Esophagus squamous epithelium (tissue), 5 donors: ENCODE measurements around the gene MRPL38. TPM values are rescaled to one million over a fixed set of nuclear protein-coding genes. Genes with fewer than 3 reads are reported as not detected.

Experiments used
- DNase-seq: peaks from one replicate; lab custom pipeline; 2025; lab: John Stamatoyannopoulos, UW
- H3K27ac ChIP-seq, 4 donors: fragments of 200-600 bp; sonication (generic); one replicate each; pipeline ENCODE4 v1.5.1; 2016 to 2019; ENCODE audit warnings: mild to moderate bottlenecking in 1 of 4
- H3K27me3 ChIP-seq, 4 donors: fragments of 200-600 bp; sonication (generic); 1 replicate in 3 of 4; 2 replicates in 1 of 4; pipeline versions ENCODE4 v1.5.1 to v1.6.0; 2017 to 2021; ENCODE audit warnings: antibody characterized with exemption in 1 of 4
- H3K36me3 ChIP-seq, 3 donors: fragments of 200-600 bp; sonication (generic); one replicate each; pipeline ENCODE4 v1.5.1; 2016 to 2019
- H3K4me1 ChIP-seq, 3 donors: fragments of 200-600 bp; sonication (generic); one replicate each; pipeline ENCODE4 v1.5.1; 2017 to 2019
- H3K4me3 ChIP-seq, 4 donors: fragments of 200-600 bp; sonication (generic); 1 replicate in 3 of 4; 2 replicates in 1 of 4; pipeline ENCODE4 v1.5.1; 2016 to 2019; ENCODE audit warnings: mild to moderate bottlenecking in 2 of 4, moderate library complexity in 1 of 4
- H3K9me3 ChIP-seq, 3 donors: fragments of 200-600 bp; sonication (generic); one replicate each; pipeline ENCODE4 v1.5.1; 2016 to 2019
- POLR2A ChIP-seq, 4 donors: fragments of 450-650 bp; IDR thresholded peaks; one replicate each; pipeline ENCODE4 v1.6.1; 2017; ENCODE audit warnings: antibody characterized with exemption in 4 of 4, mild to moderate bottlenecking in 4 of 4, moderate library complexity in 3 of 4
- WGBS, 2 donors: methylation state at CpG; one replicate each; pipeline ENCODE4 v1.1.5; 2018; 5-methylcytosine and 5-hydroxymethylcytosine counted together
- intact Hi-C: fragments of 100-400 bp; cut with DNase I; formaldehyde crosslinking; loops from one replicate; pipeline ENCODE4 v1.15.0; 2022
- total RNA-seq, 4 donors: library from RNA; depleted of rRNA; stranded (reverse); fragments of >200 nt; gene quantifications; one replicate each; pipeline ENCODE4 v1.1.0, GENCODE V29; 2016
- TF ChIP-seq, protein P1 (sequence below), 6 experiments: fragments of 450-650 bp in 4 of 6; fragments of 200-600 bp in 2 of 6; sonication (generic) in 2 of 6; IDR thresholded peaks; one replicate each; pipeline ENCODE4 v1.5.1; 2016 to 2019; ENCODE audit warnings: antibody characterized with exemption in 6 of 6, mild to moderate bottlenecking in 4 of 6, moderate library complexity in 4 of 6
- donor health status: DM: yes; HTN: yes; CAD: no.

Gene MRPL38
- total RNA-seq, 4 donors from 2014 or later, result 40.2 to 49.2 (median 41.0) TPM

GRCh38 chr17:75876938-75877751 is 27.5 kb downstream of the MRPL38 start:
- TF ChIP-seq, protein P1, sequence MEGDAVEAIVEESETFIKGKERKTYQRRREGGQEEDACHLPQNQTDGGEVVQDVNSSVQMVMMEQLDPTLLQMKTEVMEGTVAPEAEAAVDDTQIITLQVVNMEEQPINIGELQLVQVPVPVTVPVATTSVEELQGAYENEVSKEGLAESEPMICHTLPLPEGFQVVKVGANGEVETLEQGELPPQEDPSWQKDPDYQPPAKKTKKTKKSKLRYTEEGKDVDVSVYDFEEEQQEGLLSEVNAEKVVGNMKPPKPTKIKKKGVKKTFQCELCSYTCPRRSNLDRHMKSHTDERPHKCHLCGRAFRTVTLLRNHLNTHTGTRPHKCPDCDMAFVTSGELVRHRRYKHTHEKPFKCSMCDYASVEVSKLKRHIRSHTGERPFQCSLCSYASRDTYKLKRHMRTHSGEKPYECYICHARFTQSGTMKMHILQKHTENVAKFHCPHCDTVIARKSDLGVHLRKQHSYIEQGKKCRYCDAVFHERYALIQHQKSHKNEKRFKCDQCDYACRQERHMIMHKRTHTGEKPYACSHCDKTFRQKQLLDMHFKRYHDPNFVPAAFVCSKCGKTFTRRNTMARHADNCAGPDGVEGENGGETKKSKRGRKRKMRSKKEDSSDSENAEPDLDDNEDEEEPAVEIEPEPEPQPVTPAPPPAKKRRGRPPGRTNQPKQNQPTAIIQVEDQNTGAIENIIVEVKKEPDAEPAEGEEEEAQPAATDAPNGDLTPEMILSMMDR (IDR thresholded peaks at IDR 0.05), result no peak
- TF ChIP-seq POLR2A (IDR thresholded peaks at IDR 0.05), result peak in 2 of 4 donors; percentile 4 to 21
- WGBS, 2 donors, result 1% methylated on average over 14 to 29 of the region's 41 CpGs
- no peak for DNase-seq

GRCh38 chr17:75876190-75876937 is 28.3 kb downstream of the MRPL38 start:
- no peak for DNase-seq
- 0% methylated on average over 1 to 4 of the region's 26 CpGs for WGBS, 2 donors
- intact Hi-C loops, result no loop called here
- peak overlapping the region; percentile 58 to 86 (median 74) for H3K4me3 ChIP-seq
- peak overlapping the region; percentile 93 to 98 (median 96) for H3K27ac ChIP-seq
- peaks cover 54 to 94% (median 60%) of the 10 kb centered on the region in 3 donors for H3K4me1 ChIP-seq
- no peaks in the 10 kb centered on the region for H3K27me3 ChIP-seq
- no peaks in the 10 kb centered on the region for H3K9me3 ChIP-seq
- TF ChIP-seq, protein P1 (IDR thresholded peaks at IDR 0.05), result peak in 2 of 6 experiments; percentile 19 to 29
- peak in 1 of 4 donors; percentile 58 for TF ChIP-seq POLR2A (IDR thresholded peaks at IDR 0.05)
- peaks cover 8 to 21% (median 13%) of the 10 kb centered on the region in 3 donors for H3K36me3 ChIP-seq

More at GRCh38 chr17:75876938-75877751, 27.5 kb downstream of the MRPL38 start:
- Histone ChIP-seq H3K9me3 (no peaks in the 10 kb centered on the region), H3K27me3 (no peaks in the 10 kb centered on the region), H3K27ac (peak overlapping the region; percentile 93 to 98 (median 96)), H3K4me1 (peaks cover 60 to 94% (median 60%) of the 10 kb centered on the region in 3 donors), H3K36me3 (peaks cover 8 to 21% (median 13%) of the 10 kb centered on the region in 3 donors), H3K4me3 (peak overlapping the region; percentile 58 to 86 (median 74))
- intact Hi-C loops, result no loop called here

DNA sequence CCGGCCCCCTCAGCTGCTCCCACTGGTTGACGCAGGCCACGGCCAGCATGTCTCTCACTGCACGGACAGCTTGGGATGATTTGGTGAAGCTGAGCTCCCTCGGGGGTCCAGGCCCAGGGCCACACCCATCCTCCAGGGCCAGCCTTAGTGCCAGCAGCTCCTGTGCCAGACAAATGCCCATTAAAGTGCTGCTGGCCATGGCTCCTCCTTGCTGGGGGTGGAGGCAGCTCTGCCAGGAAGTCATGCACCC is 28.8 kb downstream of the MRPL38 start:
- Histone ChIP-seq H3K27me3 (no peaks in the 10 kb centered on the region), H3K36me3 (peaks cover 8 to 21% (median 13%) of the 10 kb centered on the region in 3 donors), H3K4me3 (peak overlapping the region in 3 of 4 donors; percentile 67 to 86 (median 82)), H3K9me3 (no peaks in the 10 kb centered on the region), H3K4me1 (peaks cover 54 to 94% (median 59%) of the 10 kb centered on the region in 3 donors), H3K27ac (peak overlapping the region; percentile 93 to 98 (median 96))
- intact Hi-C loops, result no loop called here
- no peak for TF ChIP-seq POLR2A (IDR thresholded peaks at IDR 0.05)
- TF ChIP-seq, protein P1 (IDR thresholded peaks at IDR 0.05), result no peak
- DNase-seq, result no peak
- 0% methylated on average over 1 of the region's 5 CpGs; no CpG with 5 or more reads in 1 of the 2 donors for WGBS, 2 donors

GRCh38 chr17:75875182-75875939 is 29.3 kb downstream of the MRPL38 start:
- no peaks in the 10 kb centered on the region for H3K9me3 ChIP-seq
- H3K4me3 ChIP-seq, result peak overlapping the region in 3 of 4 donors; percentile 67 to 86 (median 82)
- DNase-seq, result no peak
- WGBS, 2 donors, result 25 to 35% methylated on average over 5 to 7 of the region's 18 CpGs
- H3K4me1 ChIP-seq, result peaks cover 54 to 94% (median 63%) of the 10 kb centered on the region in 3 donors
- peaks cover 8 to 21% (median 13%) of the 10 kb centered on the region in 3 donors for H3K36me3 ChIP-seq
- TF ChIP-seq, protein P1 (IDR thresholded peaks at IDR 0.05), result no peak
- no peak for TF ChIP-seq POLR2A (IDR thresholded peaks at IDR 0.05)
- H3K27me3 ChIP-seq, result no peaks in the 10 kb centered on the region
- intact Hi-C loops, result no loop called here
- H3K27ac ChIP-seq, result peak overlapping the region; percentile 93 to 98 (median 96)
